ENCODE data around the gene PCGF5. TPM values are rescaled to one million over a fixed set of nuclear protein-coding genes. Genes with fewer than 3 reads are reported as not detected.

Gene PCGF5
- total RNA-seq, 4 donors from 2014 or later = 29.8 to 60.3 (median 31.4) TPM

GRCh38 chr10:91188889-91189288 lies 31.6 kb upstream of the PCGF5 start:
- H3K36me3 ChIP-seq = no peaks in the 10 kb centered on the region
- TF ChIP-seq POLR2A (IDR thresholded peaks at IDR 0.05) (no peak), POLR2AphosphoS5 (IDR thresholded peaks at IDR 0.05) (no peak), CTCF (IDR thresholded peaks at IDR 0.05) (no peak), EP300 (IDR thresholded peaks at IDR 0.05) (no peak)
- DNase-seq (ENCODE audit: low spot score in 2 of 2) = no peak
- no peaks in the 10 kb centered on the region for H3K27me3 ChIP-seq
- H3K27ac ChIP-seq = no peak overlapping the region
- peaks cover 23% of the 10 kb centered on the region for H3K4me1 ChIP-seq
- no peak overlapping the region for H3K4me3 ChIP-seq
- H3K9me3 ChIP-seq = no peaks in the 10 kb centered on the region

DNA sequence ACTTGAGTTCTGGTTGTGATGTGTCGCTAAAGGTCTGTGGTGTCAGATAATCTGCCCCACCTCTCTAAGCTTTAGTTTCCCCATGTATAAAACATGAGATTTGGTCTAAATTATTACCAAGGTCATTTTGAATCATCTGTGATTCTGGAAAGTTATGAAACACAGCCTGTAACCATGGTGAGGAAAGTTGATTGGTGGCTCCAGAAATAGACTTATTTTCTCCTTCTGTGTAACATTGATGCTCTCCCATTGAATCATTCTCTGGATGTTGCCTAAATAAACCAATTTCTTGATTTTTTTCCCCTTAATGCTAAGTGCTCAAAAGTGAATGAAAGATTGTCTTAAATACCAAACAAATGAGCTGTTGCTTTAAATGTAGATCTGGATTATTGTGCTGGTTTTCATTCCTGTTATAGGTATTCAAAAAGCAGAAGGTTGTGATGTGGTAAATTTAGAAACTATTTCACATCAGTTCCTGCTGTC lies 30.0 kb upstream of the PCGF5 start:
- Histone ChIP-seq H3K9me3 (no peaks in the 10 kb centered on the region), H3K4me1 (peaks cover 23% of the 10 kb centered on the region), H3K27ac (peak overlapping the region; percentile 13), H3K4me3 (no peak overlapping the region), H3K27me3 (no peaks in the 10 kb centered on the region), H3K36me3 (no peaks in the 10 kb centered on the region)
- no peak for TF ChIP-seq POLR2AphosphoS5 (IDR thresholded peaks at IDR 0.05)
- no peak for TF ChIP-seq EP300 (IDR thresholded peaks at IDR 0.05)
- TF ChIP-seq POLR2A (IDR thresholded peaks at IDR 0.05) = no peak
- TF ChIP-seq CTCF (IDR thresholded peaks at IDR 0.05) = no peak
- no peak for DNase-seq (ENCODE audit: low spot score in 2 of 2)
- WGBS = 77% methylated on average over 1 of the region's 1 CpG

DNA sequence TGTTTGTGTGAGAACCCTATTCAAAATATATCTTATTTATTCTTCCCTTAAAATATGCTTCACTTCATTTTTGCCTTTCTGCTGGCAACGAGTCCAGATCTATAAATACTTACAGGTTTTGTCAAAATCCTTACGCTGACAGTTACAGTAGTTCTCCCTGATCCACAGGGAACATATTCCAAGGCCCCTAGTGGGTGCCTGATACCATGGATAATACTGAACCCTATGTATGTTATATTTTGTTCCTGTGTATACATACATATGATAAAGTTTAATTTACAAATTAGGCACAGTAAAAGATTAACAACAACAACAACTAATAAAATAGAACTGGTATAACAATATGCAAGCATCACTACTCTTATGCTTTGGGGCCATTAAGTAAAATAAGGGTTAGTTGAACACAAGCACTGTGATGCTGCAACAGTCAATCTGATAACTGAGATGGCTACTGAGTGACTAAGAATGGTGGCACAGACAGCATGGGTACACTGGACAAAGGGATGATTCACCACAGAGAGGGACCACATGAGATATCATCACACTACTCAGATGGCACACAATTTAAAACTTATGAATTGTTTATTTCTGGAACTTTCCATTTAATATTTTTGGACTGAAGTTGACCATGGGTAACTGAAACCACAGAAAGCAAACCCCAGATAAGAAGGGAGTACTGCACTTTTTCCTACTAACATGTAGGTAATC lies 29.4 kb upstream of the PCGF5 start:
- Histone ChIP-seq H3K4me3 (no peak overlapping the region), H3K9me3 (no peaks in the 10 kb centered on the region), H3K4me1 (peaks cover 23% of the 10 kb centered on the region), H3K27ac (peak overlapping the region; percentile 13), H3K27me3 (no peaks in the 10 kb centered on the region), H3K36me3 (no peaks in the 10 kb centered on the region)
- DNase-seq (ENCODE audit: low spot score in 2 of 2) = no peak
- 65% methylated on average over 2 of the region's 2 CpGs for WGBS
- TF ChIP-seq CTCF (IDR thresholded peaks at IDR 0.05) = no peak
- no peak for TF ChIP-seq POLR2A (IDR thresholded peaks at IDR 0.05)
- no peak for TF ChIP-seq EP300 (IDR thresholded peaks at IDR 0.05)
- TF ChIP-seq POLR2AphosphoS5 (IDR thresholded peaks at IDR 0.05) = no peak

DNA sequence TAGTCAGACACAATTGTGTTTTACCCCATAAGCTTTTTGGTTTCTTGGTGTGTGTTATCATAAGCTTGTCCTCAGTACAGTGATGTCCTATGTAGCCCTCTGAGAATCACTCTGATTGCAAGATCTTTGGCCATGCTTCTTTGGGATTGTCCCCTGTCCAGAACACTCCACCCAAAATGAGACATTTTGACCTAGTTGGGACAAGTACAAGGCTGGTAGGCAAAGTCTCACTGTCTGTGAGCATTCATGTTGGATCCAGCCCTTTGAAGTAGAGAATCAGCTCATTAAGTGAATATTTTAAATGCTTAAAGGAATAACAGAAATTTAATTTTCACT lies 28.9 kb upstream of the PCGF5 start:
- H3K27ac ChIP-seq = no peak overlapping the region
- DNase-seq (ENCODE audit: low spot score in 2 of 2) = no peak
- no peaks in the 10 kb centered on the region for H3K9me3 ChIP-seq
- H3K27me3 ChIP-seq = no peaks in the 10 kb centered on the region
- H3K36me3 ChIP-seq = no peaks in the 10 kb centered on the region
- H3K4me3 ChIP-seq = no peak overlapping the region
- H3K4me1 ChIP-seq = peaks cover 23% of the 10 kb centered on the region
- no peak for TF ChIP-seq CTCF (IDR thresholded peaks at IDR 0.05)

DNA sequence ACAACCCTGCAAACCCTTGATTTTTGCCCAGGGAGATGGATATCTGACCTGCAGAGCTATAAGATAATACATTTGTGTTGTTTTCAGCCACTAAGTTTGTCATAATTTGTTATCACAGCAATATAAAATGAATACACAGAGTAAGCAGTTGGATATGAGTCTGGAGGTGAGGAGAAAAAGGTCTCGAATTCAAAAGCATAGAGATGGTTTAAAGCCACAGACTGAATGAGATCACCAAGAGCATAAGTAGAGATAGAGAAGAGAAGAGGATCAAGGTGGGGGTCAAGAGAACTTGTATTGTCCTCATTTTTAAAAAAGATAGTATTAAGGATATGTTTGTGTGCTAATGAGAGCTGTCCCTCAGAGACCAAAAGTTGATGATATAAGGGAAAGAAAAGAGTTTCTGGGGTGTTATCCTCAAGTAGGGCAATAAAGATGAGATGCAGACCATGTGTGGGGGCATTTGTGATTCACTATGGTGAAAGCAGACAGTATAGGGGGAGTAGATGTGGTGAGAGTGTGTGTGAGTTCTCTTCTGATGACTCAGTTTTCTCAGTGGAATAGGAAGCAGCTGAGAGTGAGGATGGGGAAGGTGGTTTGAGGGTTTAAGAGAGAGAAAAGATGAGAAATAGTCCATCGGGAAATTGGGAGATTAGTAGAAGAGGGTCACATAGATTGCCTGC lies 25.8 kb upstream of the PCGF5 start:
- TF ChIP-seq POLR2AphosphoS5 (IDR thresholded peaks at IDR 0.05) = no peak
- TF ChIP-seq EP300 (IDR thresholded peaks at IDR 0.05) = no peak
- no peak for TF ChIP-seq CTCF (IDR thresholded peaks at IDR 0.05)
- TF ChIP-seq POLR2A (IDR thresholded peaks at IDR 0.05) = no peak
- no peak for DNase-seq (ENCODE audit: low spot score in 2 of 2)
- Histone ChIP-seq H3K4me1 (peaks cover 23% of the 10 kb centered on the region), H3K9me3 (no peaks in the 10 kb centered on the region), H3K36me3 (no peaks in the 10 kb centered on the region), H3K27me3 (no peaks in the 10 kb centered on the region), H3K27ac (no peak overlapping the region), H3K4me3 (no peak overlapping the region)
- 90% methylated on average over 2 of the region's 2 CpGs for WGBS
